GM19351 (cell line): Measurements from ENCODE around the gene AICDA.
"Not testable (repeated sequence)": the region's sequence is repeated elsewhere in the genome, so short reads cannot be mapped to it uniquely, and the experiment has no call there.

Experiments used
- ATAC-seq: cut with Tn5 transposase; IDR thresholded peaks from one replicate; pipeline ENCODE4 v1.9.1; 2021; ENCODE audit warnings: mild to moderate bottlenecking, moderate library complexity; ENCODE audit not compliant: unreplicated experiment

AICDA gene

GRCh38 chr12:8613881-8614280 is 1.2 kb upstream of the AICDA start:
- ATAC-seq = not testable (repeated sequence)

DNA sequence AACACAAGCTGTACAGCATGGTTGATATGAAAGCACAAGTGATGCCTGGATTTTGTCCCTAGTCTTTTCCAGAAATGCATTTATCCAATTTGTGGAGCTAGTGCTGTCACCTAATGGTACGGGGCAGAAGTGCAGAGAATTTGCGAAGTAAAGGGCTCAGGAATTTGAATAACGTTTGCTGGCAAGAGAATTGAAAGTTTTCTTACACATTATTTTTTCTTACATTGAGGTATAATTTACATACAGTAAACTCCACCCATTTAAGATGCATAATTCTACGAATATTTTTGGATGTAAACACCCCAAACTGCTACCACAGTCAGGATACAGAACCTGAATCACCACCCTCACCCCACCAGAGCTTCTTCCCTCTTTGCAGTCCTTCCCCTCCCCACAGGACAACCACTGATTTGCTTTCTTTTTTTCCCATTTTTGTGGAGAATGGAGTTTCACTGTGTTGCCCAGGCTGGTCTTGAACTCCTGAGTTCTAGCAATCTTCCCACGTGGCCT is 3.5 kb downstream of the AICDA start:
- no peak for ATAC-seq

DNA sequence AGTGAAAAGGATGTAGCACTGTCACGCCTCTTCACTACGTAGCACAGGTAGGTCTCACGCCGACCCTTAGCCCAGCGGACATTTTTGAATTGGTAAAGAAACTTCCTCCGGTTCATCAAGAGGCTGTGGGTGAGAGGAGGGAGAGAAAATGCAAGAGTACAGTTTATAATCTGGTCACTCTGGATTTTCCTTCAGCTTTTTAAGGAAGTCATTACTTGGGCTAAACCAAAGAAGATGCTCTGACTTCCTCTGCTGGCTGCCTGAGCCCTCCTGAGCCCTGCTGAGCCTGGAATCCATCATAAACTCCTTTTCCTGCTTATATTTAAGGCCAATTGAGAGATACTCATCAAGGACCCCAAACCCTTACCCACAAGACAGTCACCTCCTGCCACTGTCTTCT is 5.8 kb downstream of the AICDA start:
- no peak for ATAC-seq

DNA sequence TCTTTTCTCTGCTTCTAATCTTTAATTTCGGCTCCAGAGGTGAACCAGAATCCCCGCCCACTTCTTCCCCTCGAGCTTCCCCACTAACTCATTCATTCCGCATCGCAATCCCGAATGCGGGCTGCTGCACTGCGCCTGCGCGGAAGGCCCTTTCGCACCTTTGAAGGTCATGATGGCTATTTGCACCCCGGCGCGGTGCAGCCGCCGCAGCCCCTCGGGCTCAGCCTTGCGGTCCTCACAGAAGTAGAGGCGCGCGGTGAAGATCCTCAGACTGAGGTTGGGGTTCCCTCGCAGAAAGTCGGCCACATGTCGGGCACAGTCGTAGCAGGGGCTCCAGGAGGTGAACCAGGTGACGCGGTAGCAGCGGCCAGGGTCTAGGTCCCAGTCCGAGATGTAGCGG is 7.6 kb downstream of the AICDA start:
- no peak for ATAC-seq

DNA sequence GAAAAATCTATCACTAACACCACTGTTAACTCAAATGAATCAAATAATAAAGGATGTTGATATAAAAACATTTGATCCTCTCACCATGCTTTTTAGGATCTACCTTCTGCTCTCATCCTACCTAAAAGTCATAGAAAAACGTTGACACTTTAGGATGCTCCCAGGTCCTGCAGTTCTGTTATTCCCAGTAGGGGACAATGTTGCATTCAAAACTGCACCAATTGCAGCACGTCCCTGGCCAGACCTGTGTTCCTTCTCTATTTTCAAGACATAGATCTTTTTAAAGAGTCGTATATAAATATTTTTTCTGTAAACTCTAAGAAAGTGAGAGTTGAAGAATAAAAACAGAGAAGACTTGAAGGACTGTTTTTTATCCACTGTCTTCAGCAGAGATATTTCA is 8.8 kb downstream of the AICDA start:
- no peak for ATAC-seq

- ATAC-seq = no peak
These were observed 9.4 kb downstream of the AICDA start for GRCh38 chr12:8603286-8603685.

DNA sequence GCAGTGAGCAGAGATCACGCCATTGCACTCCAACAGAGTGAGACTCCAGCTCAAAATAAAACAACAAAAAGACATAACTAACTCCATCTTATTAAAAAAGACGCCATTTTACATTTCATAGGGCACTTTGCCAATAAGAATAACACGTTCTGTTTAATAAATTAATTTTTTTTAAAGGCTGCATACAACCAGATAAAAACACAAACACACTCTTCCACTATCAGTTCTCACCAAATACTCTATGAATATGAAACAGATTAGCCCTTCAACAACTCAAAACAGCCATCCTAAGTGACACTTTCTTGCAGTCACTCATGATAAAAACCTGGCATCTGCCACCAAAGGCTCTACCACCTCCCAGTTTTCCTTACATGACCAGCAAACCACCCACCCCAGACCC is 16.1 kb downstream of the AICDA start:
- no peak for ATAC-seq

DNA sequence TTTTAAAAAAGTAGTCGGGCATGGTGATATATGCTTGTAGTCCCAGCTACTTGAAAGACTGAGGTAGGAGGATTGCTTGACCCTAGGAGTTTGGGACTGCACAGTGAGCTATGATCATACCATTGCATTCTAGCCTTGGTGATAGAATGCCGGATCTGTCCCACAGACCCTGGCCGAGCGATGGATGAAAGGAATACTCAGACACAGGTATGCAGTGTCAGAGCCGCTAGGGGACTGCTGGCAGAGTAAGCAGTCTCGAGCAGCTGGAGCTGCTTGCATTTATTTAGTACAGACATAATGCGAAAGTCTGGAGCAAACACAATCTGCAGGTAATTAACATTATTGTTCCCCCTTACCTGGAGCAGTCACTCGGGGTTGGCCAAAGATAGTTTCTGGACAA is 18.6 kb downstream of the AICDA start:
- no peak for ATAC-seq

GRCh38 chr12:8593246-8593645 is 19.4 kb downstream of the AICDA start:
- ATAC-seq = no peak

DNA sequence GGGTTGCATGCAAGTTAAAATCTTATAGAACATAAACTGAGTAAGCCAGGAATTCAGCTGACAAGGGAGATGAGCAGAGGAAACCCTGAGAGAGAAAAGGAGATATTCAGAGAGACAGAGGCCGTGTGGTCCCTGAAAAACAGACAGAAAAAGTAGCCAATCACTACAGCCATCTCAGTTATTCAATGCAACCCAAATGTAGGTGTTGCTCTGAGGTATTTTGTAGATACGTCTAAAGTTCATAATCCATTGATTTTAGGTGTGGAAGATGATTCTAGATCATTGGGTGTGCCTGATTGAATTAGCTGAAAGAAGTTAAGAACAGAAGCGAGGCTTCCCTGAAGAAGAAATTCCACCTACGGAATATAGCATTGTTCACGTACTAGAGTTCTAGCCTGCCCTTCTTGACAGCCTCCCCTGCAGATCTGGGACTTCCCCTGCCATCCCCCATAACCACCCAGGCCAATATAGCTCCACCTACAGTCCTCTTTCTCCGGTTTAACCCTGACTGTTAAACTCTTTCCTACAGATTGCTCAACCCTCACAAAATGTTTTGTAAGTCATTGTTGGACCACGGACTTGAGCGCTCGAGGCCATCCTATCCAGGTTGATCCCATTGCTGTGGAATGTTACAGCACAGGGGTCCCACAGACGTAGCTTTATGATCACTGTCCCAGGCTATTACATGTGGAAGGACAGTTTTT is 21.7 kb downstream of the AICDA start:
- ATAC-seq = peak; percentile 91

GRCh38 chr12:8589679-8590078 is 23.0 kb downstream of the AICDA start:
- ATAC-seq = no peak

- ATAC-seq = not testable (repeated sequence)
These were observed 28.2 kb downstream of the AICDA start for GRCh38 chr12:8584478-8584877.

GRCh38 chr12:8584004-8584403 is 28.7 kb downstream of the AICDA start:
- no peak for ATAC-seq

- ATAC-seq = no peak
These were observed 31.4 kb downstream of the AICDA start for GRCh38 chr12:8581098-8581784.

- no peak for ATAC-seq
These were observed 34.8 kb downstream of the AICDA start for GRCh38 chr12:8577879-8578278.

GRCh38 chr12:8572507-8572906 is 40.2 kb downstream of the AICDA start:
- no peak for ATAC-seq

GRCh38 chr12:8566525-8566924 is 46.1 kb downstream of the AICDA start:
- ATAC-seq = no peak

- ATAC-seq = not testable (repeated sequence)
These were observed 46.6 kb downstream of the AICDA start for GRCh38 chr12:8566052-8566451.

- no peak for ATAC-seq
These were observed 48.0 kb downstream of the AICDA start for GRCh38 chr12:8564656-8565055.

DNA sequence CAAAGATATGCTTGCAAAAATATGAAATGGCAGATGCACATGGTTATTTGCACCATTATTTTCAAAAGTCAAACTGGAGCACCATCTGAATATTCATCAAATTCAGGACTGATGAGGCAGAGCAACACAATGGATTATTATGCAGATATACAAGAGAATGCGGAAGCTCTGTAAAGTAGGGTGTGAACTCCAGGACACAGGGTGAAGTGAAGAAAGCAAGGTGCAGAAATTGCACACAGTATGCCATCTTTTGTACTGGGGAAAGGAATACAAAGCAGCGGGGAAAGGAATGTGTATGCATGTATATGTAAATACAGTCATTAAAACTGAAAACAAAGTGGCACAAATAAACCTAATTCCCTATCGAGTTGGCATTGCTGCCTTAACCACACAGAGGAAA is 49.3 kb downstream of the AICDA start:
- ATAC-seq = no peak

DNA sequence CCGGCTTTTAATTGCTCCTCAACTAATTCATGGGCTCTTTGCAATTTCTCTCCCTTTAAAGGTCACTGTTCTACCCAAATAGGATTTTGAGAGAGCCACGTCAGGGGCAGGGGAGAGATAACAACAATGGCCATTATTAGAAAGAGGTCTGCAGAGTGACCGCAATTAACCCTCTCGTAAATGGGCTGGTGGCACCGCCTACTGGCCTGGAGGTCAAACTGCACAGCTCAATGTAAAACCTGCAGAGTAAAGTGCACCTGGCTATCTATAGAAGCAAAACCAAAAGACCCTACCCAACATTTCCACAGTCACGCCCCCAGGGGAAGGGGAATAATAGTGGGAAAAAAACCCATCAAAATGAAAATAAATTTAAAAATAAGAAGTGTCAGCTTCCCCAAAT is 50.3 kb downstream of the AICDA start:
- ATAC-seq = no peak

GRCh38 chr12:8561011-8561410 is 51.6 kb downstream of the AICDA start:
- no peak for ATAC-seq
